ENCODE measurements around the gene VASP.

Gene VASP

DNA sequence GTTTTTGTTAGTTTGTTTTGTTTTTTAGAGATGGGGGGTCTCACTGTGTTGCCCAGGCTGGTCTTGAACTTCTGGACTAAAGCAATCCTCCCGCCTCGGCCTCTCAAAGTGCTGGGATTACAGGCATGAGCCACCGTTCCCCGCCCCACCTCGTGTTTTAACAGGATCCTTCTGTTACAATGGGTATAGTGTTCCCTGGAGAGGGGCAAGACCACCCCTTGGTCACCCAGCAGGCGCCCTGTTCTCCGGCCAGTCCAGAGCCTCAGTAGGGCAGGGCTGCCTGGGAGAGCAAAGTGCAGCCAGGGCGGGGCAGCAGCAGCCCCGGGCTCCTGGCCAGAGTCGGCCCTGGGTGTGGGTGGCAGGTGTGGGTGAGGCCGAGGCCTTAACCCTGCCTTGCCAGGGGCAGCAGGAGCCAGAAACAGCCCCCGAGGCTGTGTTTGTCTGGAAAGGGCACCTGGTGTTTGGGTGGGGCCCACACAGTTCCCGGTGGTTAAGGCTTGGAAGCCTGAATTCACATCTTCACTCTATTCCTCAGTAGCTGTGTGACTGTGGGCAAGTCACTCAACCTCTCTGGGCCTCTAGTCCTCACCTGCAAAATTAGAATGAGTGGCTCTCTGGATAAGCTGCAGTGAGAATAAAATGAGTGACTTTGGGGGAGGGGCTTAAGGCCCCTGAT is 7.2 kb downstream of the VASP start:
- ATAC-seq, result no peak
- TF ChIP-seq GLIS3 (CRISPR knock-in tag; IDR thresholded peaks at IDR 0.05) (no peak), OSR1 (CRISPR knock-in tag; IDR thresholded peaks at IDR 0.05) (no peak), RARB (CRISPR knock-in tag; IDR thresholded peaks at IDR 0.05) (no peak), ZNF8 (CRISPR knock-in tag; IDR thresholded peaks at IDR 0.05) (no peak), TCF4 (CRISPR knock-in tag; IDR thresholded peaks at IDR 0.05; ENCODE audit: borderline replicate concordance) (no peak), ZFP30 (CRISPR knock-in tag; IDR thresholded peaks at IDR 0.05) (no peak), CSDC2 (CRISPR knock-in tag; IDR thresholded peaks at IDR 0.05) (no peak), SNAI2 (CRISPR knock-in tag; IDR thresholded peaks at IDR 0.05) (no peak), PPARA (CRISPR knock-in tag; IDR thresholded peaks at IDR 0.05; ENCODE audit: borderline replicate concordance) (no peak), ZFP3 (CRISPR knock-in tag; IDR thresholded peaks at IDR 0.05) (no peak), BACH2 (CRISPR knock-in tag; IDR thresholded peaks at IDR 0.05; ENCODE audit: borderline replicate concordance) (no peak), ZC3H10 (CRISPR knock-in tag; IDR thresholded peaks at IDR 0.05) (no peak)
- TF ChIP-seq, protein P1, sequence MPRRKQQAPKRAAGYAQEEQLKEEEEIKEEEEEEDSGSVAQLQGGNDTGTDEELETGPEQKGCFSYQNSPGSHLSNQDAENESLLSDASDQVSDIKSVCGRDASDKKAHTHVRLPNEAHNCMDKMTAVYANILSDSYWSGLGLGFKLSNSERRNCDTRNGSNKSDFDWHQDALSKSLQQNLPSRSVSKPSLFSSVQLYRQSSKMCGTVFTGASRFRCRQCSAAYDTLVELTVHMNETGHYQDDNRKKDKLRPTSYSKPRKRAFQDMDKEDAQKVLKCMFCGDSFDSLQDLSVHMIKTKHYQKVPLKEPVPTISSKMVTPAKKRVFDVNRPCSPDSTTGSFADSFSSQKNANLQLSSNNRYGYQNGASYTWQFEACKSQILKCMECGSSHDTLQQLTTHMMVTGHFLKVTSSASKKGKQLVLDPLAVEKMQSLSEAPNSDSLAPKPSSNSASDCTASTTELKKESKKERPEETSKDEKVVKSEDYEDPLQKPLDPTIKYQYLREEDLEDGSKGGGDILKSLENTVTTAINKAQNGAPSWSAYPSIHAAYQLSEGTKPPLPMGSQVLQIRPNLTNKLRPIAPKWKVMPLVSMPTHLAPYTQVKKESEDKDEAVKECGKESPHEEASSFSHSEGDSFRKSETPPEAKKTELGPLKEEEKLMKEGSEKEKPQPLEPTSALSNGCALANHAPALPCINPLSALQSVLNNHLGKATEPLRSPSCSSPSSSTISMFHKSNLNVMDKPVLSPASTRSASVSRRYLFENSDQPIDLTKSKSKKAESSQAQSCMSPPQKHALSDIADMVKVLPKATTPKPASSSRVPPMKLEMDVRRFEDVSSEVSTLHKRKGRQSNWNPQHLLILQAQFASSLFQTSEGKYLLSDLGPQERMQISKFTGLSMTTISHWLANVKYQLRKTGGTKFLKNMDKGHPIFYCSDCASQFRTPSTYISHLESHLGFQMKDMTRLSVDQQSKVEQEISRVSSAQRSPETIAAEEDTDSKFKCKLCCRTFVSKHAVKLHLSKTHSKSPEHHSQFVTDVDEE (CRISPR knock-in tag; IDR thresholded peaks at IDR 0.05), result no peak
- TF ChIP-seq, protein P2, sequence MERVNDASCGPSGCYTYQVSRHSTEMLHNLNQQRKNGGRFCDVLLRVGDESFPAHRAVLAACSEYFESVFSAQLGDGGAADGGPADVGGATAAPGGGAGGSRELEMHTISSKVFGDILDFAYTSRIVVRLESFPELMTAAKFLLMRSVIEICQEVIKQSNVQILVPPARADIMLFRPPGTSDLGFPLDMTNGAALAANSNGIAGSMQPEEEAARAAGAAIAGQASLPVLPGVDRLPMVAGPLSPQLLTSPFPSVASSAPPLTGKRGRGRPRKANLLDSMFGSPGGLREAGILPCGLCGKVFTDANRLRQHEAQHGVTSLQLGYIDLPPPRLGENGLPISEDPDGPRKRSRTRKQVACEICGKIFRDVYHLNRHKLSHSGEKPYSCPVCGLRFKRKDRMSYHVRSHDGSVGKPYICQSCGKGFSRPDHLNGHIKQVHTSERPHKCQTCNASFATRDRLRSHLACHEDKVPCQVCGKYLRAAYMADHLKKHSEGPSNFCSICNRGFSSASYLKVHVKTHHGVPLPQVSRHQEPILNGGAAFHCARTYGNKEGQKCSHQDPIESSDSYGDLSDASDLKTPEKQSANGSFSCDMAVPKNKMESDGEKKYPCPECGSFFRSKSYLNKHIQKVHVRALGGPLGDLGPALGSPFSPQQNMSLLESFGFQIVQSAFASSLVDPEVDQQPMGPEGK (CRISPR knock-in tag; IDR thresholded peaks at IDR 0.05; ENCODE audit: borderline replicate concordance), result no peak
- TF ChIP-seq, protein P3, sequence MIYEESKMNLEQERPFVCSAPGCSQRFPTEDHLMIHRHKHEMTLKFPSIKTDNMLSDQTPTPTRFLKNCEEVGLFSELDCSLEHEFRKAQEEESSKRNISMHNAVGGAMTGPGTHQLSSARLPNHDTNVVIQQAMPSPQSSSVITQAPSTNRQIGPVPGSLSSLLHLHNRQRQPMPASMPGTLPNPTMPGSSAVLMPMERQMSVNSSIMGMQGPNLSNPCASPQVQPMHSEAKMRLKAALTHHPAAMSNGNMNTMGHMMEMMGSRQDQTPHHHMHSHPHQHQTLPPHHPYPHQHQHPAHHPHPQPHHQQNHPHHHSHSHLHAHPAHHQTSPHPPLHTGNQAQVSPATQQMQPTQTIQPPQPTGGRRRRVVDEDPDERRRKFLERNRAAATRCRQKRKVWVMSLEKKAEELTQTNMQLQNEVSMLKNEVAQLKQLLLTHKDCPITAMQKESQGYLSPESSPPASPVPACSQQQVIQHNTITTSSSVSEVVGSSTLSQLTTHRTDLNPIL (CRISPR knock-in tag; IDR thresholded peaks at IDR 0.05; ENCODE audit: low read depth), result no peak
- TF ChIP-seq, protein P4, sequence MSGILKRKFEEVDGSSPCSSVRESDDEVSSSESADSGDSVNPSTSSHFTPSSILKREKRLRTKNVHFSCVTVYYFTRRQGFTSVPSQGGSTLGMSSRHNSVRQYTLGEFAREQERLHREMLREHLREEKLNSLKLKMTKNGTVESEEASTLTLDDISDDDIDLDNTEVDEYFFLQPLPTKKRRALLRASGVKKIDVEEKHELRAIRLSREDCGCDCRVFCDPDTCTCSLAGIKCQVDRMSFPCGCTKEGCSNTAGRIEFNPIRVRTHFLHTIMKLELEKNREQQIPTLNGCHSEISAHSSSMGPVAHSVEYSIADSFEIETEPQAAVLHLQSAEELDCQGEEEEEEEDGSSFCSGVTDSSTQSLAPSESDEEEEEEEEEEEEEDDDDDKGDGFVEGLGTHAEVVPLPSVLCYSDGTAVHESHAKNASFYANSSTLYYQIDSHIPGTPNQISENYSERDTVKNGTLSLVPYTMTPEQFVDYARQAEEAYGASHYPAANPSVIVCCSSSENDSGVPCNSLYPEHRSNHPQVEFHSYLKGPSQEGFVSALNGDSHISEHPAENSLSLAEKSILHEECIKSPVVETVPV (CRISPR knock-in tag; IDR thresholded peaks at IDR 0.05), result no peak

DNA sequence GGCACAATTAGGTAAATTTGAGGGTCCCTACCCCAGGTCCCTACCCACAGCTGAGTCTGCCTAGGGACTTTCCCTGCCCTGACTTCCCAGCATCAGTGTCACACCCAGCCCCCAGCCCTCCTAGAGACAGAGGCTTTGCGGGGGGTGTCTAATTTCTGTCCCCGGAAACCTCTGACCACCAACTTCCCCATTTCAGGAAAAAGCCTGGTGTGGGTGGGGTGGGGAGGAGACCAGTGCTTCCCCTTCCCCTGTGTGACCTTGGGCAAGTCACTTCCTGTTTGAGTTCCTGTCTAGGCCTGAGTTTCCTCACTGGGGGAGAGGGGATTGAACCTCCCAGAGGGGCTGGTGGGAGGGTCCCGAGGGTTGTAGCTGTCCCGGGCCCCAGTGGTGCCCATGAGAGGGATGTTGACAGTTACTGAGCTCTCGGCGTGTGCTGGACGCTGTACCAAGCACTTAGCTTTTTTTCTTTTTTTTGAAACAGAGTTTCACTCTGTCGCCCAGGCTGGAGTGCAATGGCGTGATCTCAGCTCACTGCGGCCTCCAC is 7.9 kb downstream of the VASP start:
- TF ChIP-seq RARB (CRISPR knock-in tag; IDR thresholded peaks at IDR 0.05), result no peak
- no peak for TF ChIP-seq ISL1 (CRISPR knock-in tag; IDR thresholded peaks at IDR 0.05)
- TF ChIP-seq PPARA (CRISPR knock-in tag; IDR thresholded peaks at IDR 0.05; ENCODE audit: borderline replicate concordance), result no peak
- no peak for TF ChIP-seq ZNF565 (CRISPR knock-in tag; conservative IDR thresholded peaks at IDR 0.05; ENCODE audit: low read depth)
- no peak for TF ChIP-seq CSDC2 (CRISPR knock-in tag; IDR thresholded peaks at IDR 0.05)
- no peak for TF ChIP-seq TOX (CRISPR knock-in tag; IDR thresholded peaks at IDR 0.05; ENCODE audit: borderline replicate concordance)
- TF ChIP-seq OSR1 (CRISPR knock-in tag; IDR thresholded peaks at IDR 0.05), result no peak
- TF ChIP-seq ZNF8 (CRISPR knock-in tag; IDR thresholded peaks at IDR 0.05), result no peak
- TF ChIP-seq ESRRG (CRISPR knock-in tag; IDR thresholded peaks at IDR 0.05), result no peak
- TF ChIP-seq, protein P4 (CRISPR knock-in tag; IDR thresholded peaks at IDR 0.05), result no peak
- no peak for TF ChIP-seq ZFP3 (CRISPR knock-in tag; IDR thresholded peaks at IDR 0.05)
- TF ChIP-seq, protein P2 (CRISPR knock-in tag; IDR thresholded peaks at IDR 0.05; ENCODE audit: borderline replicate concordance), result no peak
- TF ChIP-seq, protein P1 (CRISPR knock-in tag; IDR thresholded peaks at IDR 0.05), result no peak
- TF ChIP-seq GLIS3 (CRISPR knock-in tag; IDR thresholded peaks at IDR 0.05), result no peak
- ATAC-seq, result no peak

Data from SK-N-SH treated with all-trans-retinoic acid at 6 μM for 48 hours (cell line).